ENCODE results near the gene REXO1. TPM values are rescaled to one million over a fixed set of nuclear protein-coding genes. Genes with fewer than 3 reads are reported as not detected.
A peak's percentile ranks its signal among the peaks of the same experiment; 100 is the strongest.

REXO1 gene
- total RNA-seq, 1 donor from 2014 or later, result 40.8 TPM

GRCh38 chr19:1874554-1875185 is 26.4 kb upstream of the REXO1 start:
- DNase-seq (ENCODE audit: low read depth, low spot score), result no peak
- Mint-ChIP-seq H3K36me3 (ENCODE audit: low read depth) (peaks cover 2% of the 10 kb centered on the region), H3K4me1 (peaks cover 24% of the 10 kb centered on the region), H3K27me3 (ENCODE audit: low read depth) (no peaks in the 10 kb centered on the region), H3K9me3 (no peaks in the 10 kb centered on the region), H3K27ac (ENCODE audit: unreplicated experiment) (peak overlapping the region; percentile 72), H3K4me3 (peak overlapping the region; percentile 94)
- TF ChIP-seq CTCF (conservative IDR thresholded peaks at IDR 0.05), result no peak

GRCh38 chr19:1873524-1874473 is 25.5 kb upstream of the REXO1 start:
- peak overlapping the region; percentile 94 for H3K4me3 Mint-ChIP-seq
- peaks cover 2% of the 10 kb centered on the region for H3K36me3 Mint-ChIP-seq (ENCODE audit: low read depth)
- no peak overlapping the region for H3K27ac Mint-ChIP-seq (ENCODE audit: unreplicated experiment)
- DNase-seq (ENCODE audit: low read depth, low spot score), result no peak
- peaks cover 24% of the 10 kb centered on the region for H3K4me1 Mint-ChIP-seq
- no peaks in the 10 kb centered on the region for H3K27me3 Mint-ChIP-seq (ENCODE audit: low read depth)
- no peak for TF ChIP-seq CTCF (conservative IDR thresholded peaks at IDR 0.05)
- no peaks in the 10 kb centered on the region for H3K9me3 Mint-ChIP-seq

- Mint-ChIP-seq H3K36me3 (ENCODE audit: low read depth) (peaks cover 2% of the 10 kb centered on the region), H3K9me3 (no peaks in the 10 kb centered on the region), H3K27ac (ENCODE audit: unreplicated experiment) (no peak overlapping the region), H3K4me3 (peak overlapping the region; percentile 31), H3K27me3 (ENCODE audit: low read depth) (no peaks in the 10 kb centered on the region), H3K4me1 (peaks cover 25% of the 10 kb centered on the region)
- DNase-seq (ENCODE audit: low read depth, low spot score), result no peak
- no peak for TF ChIP-seq CTCF (conservative IDR thresholded peaks at IDR 0.05)
Observed at GRCh38 chr19:1872807-1873523, 24.7 kb upstream of the REXO1 start.

GRCh38 chr19:1871630-1872029 is 23.3 kb upstream of the REXO1 start:
- DNase-seq (ENCODE audit: low read depth, low spot score), result no peak
- Mint-ChIP-seq H3K9me3 (no peaks in the 10 kb centered on the region), H3K27ac (ENCODE audit: unreplicated experiment) (no peak overlapping the region), H3K27me3 (ENCODE audit: low read depth) (no peaks in the 10 kb centered on the region), H3K4me1 (peaks cover 27% of the 10 kb centered on the region), H3K4me3 (no peak overlapping the region), H3K36me3 (ENCODE audit: low read depth) (peaks cover 2% of the 10 kb centered on the region)
- TF ChIP-seq CTCF (conservative IDR thresholded peaks at IDR 0.05), result no peak

GRCh38 chr19:1871140-1871597 is 22.9 kb upstream of the REXO1 start:
- TF ChIP-seq CTCF (conservative IDR thresholded peaks at IDR 0.05), result no peak
- Mint-ChIP-seq H3K4me3 (no peak overlapping the region), H3K27me3 (ENCODE audit: low read depth) (no peaks in the 10 kb centered on the region), H3K9me3 (no peaks in the 10 kb centered on the region), H3K27ac (ENCODE audit: unreplicated experiment) (no peak overlapping the region), H3K4me1 (peaks cover 24% of the 10 kb centered on the region), H3K36me3 (ENCODE audit: low read depth) (peaks cover 2% of the 10 kb centered on the region)
- DNase-seq (ENCODE audit: low read depth, low spot score), result no peak

All from neural crest cell (in vitro differentiated cells).